AG08396 (cell line): ENCODE data around the gene MAP1LC3C.

Experiments used
- DNase-seq: peaks from one replicate; pipeline ENCODE4 v3.0.0; 2012; ENCODE audit warnings: low spot score, mixed read lengths

Gene MAP1LC3C

GRCh38 chr1:241999026-241999425, at the start of gene MAP1LC3C:
Gene MAP1LC3C, minus strand, starts transcription at chr1:241999098. Its CDS starts 90 bp downstream, at chr1:241999008.
- DNase-seq, result no peak

- DNase-seq, result no peak
These were observed 44.3 kb upstream of the MAP1LC3C start for GRCh38 chr1:242043165-242043564.

- no peak for DNase-seq
These were observed 35.5 kb upstream of the MAP1LC3C start for GRCh38 chr1:242034392-242034791.

- DNase-seq, result no peak
These were observed 34.5 kb upstream of the MAP1LC3C start for GRCh38 chr1:242033447-242033846.

DNA sequence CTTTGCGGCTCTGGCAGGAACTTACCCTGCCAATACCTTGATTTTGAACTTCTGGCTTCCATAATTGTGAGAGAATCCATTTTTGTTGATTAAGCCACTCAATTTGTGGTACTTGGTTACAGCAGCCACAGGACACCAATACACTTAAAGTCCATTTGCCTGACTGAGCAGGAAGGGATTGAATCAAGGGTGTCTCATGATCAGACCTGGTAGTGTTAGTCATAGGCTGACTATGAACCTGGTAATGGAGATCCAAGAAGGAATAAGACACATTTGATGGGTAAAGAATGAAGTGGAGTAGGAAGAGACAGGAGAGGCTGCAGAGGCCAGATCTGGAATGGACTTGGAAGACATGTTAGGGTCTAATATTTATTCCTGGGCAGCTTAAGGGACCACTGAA, 31.2 kb upstream of the MAP1LC3C start:
- DNase-seq, result no peak

GRCh38 chr1:242025681-242026080, 26.8 kb upstream of the MAP1LC3C start:
- no peak for DNase-seq

DNA sequence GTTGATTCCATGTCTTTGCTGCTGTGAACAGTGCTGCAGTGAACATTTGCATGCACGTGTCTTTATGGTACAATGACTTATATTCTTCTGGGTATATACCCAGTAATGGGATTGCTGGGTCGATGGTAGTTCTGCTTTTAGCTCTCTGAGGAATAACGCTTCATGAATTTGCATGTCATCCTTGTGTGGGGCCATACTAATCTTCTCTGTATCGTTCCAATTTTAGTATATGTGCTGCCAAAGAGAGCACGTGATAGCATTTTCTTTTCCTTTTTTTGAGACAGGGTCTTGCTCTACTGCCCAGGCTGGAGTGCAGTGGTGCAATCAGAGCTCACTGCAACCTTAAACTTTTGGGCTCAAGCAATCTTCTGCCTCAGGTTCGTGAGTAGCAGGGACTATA, 24.9 kb upstream of the MAP1LC3C start:
- no peak for DNase-seq

GRCh38 chr1:242019018-242019417, 20.1 kb upstream of the MAP1LC3C start:
- DNase-seq, result no peak

- peak; percentile 52 for DNase-seq
These were observed 18.8 kb upstream of the MAP1LC3C start for GRCh38 chr1:242017580-242018233.

- DNase-seq, result no peak
These were observed 17.6 kb upstream of the MAP1LC3C start for GRCh38 chr1:242016479-242016878.

DNA sequence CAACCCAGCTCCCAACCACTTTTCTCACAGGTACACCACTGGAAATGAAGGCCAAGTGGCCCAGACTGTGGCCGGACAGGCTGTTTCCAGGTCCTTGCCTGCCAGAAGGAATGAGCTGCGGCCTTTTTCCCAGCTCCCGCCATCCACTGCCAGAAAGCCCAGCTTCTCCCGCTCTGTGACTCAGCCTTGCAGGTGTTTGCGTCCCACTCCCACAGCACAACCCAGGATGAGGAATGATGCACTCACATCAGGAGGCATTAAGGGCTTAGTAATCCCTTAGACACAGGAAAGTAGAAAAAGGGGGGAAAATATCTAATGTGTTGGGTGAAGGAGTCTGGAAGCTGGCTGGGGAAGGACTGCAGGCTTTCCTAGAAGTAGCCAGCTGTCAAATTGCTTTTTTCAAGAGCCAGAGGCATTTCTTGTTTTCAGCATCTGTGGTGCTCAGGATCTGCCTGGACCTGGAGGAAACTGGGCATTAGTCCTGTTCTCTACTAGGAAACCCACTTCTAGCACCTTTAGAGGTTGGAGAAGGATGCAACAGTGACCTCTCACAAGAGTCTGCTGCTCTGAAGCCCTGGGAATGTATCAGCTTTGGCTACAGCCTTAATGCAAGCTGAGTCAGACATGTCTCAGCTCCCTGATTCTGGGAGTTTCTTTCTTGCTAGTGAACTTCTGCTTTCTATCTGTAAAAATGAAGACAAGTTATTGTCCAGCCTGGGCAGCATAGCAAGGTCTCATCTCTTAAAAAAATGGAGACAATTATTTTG, 13.2 kb upstream of the MAP1LC3C start:
- DNase-seq, result no peak

DNA sequence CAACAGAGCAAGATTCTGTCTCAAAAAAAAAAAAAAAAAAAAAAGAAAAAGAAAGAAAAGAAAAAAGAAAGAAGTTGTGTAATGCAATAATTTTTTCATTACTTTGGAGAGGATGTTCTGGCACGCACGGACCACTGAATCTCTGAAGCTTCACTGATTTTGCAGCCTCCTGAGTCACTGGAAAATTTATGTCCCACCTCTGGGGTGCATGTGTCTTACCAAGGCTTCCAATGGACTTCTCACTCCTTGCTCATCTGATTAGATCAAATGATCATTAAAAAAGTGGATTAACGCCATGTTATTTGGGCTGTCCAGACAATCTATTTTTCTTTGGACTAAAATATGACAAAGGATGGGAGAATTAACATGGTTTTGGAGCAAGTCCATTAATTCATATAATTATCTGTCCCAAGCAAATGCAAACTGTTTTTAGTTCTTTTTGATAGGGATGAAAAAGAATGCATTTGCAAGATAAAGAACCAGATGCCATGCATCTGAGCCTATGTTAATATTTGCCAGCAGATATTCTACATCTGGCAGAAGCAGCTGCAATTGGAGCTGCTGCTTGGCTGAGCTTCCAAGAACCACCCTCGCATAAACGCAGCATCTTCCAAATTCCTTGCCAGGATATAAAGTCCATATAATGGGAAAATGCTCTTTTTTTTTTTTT, 10.1 kb upstream of the MAP1LC3C start:
- no peak for DNase-seq

- DNase-seq, result no peak
These were observed 8.1 kb upstream of the MAP1LC3C start for GRCh38 chr1:242006976-242007375.

DNA sequence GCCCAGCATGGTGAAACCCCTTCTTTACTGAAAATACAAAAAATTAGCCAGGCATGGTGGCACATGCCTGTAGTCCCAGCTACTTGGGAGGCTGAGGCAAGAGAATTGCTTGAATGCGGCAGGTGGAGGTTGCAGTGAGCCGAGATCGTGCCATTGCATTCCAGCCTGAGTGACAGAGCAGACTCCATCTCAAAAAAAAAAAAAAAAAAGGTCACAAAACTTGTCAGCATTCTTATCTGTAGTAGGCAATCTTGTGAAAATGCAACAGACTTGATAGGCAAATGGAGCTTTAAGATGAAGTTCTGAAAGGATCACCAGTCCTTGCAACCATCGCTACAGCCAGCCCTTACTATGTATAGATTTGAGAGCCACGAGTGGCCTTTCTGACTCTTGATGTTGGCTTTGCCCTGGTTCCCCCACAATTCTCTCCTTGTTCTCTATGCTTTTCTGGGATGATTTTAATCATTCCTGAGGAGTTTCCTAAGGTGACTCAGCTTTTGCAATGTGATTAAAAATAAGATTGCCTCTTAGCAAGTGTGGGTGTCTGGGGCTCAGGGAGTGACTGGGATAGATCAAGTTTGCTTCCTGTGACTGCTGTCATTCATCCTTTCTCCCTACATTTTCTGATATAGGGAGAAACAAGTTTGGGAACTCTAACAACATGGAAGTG, 7.1 kb upstream of the MAP1LC3C start:
- DNase-seq, result no peak

- no peak for DNase-seq
These were observed 6.0 kb upstream of the MAP1LC3C start for GRCh38 chr1:242004751-242005495.

DNA sequence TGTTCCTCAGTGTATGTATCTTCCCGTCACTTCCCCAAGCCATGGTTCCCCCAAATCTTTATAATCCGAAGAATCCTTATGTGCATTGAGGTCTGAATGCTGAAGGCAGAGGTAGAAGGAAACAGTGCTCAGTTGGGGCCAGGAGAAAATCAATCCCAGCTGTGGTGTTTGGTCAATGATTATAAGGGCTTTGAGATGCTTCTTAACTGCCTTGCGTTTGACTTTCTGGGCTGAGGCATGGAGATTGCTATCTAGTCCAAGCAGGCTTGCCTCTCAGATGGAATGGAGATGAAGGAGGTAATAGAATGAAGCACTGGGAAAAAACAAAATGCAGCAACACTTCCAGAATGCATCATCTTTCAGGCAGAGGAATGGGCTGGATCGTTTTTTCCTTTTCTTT, 3.6 kb upstream of the MAP1LC3C start:
- no peak for DNase-seq

DNA sequence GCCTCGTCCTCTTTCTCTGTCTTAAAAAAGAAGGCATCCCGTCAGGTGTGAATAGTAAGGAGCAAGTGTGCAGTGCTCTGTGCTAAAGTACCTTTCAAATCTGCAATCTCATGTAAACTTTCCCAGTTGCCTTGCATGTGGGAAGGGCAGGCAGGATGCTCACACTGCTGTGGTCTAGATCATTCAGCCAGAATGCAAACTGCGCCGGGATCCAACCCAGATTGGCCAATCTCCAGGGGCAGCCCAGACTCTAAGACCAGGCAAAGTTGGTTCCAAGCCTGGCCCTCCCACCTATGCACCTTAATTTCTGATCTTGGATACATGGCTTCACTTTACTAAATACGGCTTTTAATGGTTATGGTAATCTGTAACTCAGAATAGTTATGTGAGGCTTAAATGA, 3.2 kb upstream of the MAP1LC3C start:
- DNase-seq, result no peak

DNA sequence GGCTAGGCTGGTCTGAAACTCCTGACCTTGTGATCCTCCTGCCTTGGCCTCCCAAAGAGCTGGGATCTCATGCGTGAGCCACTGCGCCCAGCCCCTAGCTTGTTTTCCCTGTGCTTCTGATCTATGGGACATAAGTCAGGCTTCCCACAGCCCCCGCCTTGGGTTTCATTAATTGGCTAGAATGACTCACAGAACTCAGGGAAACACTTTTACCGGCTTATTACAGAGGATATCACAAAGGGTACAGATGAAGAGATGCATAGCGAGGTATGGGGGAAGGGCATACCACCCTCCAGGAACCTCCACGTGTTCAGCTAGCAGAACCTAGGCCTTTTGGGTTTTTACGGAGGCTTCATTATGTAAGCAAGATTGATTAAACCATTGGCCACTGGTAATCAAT, 1.5 kb upstream of the MAP1LC3C start:
- DNase-seq, result no peak

- peak; percentile 67 for DNase-seq
These were observed 431 bp downstream of the MAP1LC3C start for GRCh38 chr1:241998412-241998921.

DNA sequence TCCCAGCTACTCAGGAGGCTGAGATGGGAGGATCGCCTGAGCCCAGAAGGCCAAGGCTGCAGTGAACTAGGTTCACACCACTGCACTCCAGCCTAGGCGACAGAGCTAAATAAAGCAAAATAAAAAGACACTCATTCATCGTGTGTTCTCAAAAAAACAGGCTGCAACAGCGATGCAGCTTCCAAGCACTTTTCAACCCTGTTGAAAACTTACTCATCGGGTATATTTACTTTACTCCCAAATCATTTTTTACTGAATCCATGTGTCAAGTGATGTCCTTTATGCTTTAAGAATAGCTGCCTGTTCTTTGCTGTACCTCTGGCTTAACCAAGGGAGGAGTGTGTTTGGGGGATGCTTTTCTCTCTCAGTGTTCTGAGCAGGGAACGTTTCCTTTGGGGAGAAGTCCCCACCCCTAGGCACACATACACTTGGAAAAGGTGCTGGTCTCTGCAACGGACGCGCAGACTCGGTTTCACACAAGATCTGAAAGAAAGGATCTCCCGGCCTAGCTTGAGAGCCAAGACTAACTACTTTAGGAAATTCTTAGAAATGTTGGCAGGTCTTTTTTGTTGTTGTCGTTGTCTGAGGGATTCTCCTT, 1.4 kb downstream of the MAP1LC3C start:
- no peak for DNase-seq

DNA sequence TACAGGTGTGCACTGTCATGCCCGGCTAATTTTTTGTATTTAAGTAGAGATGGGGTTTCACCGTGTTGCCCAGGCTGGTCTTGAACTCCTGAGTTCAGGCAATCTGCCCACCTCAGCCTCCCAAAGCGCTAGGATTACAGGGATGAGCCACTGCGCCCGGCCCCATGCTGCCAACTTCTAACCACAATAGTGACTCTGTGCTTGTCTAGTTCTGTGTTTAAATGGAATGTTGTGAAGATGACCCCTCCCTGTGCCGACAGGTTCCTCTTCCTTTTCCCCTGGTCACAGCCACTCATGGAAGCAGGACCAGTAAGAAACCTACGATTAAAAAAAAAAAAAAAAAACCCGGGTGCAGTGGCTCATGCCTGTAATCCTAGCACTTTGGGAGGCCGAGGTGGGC, 4.7 kb downstream of the MAP1LC3C start:
- no peak for DNase-seq
